HG03066 (cell line): ENCODE data around the gene HRH2.

Source experiments
- ATAC-seq: cut with Tn5 transposase; IDR thresholded peaks from one replicate; pipeline ENCODE4 v1.9.1; 2021; ENCODE audit warnings: low read depth; ENCODE audit not compliant: unreplicated experiment

The HRH2 gene

DNA sequence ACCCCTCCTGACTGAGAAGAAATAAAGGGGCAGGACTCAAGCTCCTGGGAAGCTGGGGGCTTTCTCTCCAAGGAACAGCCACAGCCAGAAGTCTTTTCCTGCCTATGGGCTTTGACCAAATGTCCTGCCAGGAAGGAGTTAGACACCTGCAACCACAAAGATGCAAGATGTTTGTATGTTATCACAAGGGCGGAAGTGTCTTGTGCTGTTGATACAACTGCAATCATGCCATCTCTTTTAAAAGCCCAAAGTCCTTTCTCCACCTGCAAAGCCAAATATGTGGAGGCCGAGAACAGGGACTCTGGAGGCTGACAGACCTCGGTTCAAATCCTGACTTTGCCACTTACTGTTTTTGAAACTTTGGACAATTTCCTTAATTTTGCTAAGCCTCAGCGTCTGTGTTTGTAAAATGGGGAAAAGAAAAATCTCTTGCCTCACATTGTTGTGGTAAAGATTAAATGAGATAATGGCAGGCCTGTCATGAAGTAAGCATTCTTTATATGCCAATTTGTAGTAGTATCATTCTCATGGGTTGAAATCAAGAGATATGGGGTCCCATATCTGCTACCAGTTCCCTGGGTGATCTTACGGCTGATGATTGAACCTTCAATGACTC is 17.0 kb downstream of the HRH2 start:
- no peak for ATAC-seq

DNA sequence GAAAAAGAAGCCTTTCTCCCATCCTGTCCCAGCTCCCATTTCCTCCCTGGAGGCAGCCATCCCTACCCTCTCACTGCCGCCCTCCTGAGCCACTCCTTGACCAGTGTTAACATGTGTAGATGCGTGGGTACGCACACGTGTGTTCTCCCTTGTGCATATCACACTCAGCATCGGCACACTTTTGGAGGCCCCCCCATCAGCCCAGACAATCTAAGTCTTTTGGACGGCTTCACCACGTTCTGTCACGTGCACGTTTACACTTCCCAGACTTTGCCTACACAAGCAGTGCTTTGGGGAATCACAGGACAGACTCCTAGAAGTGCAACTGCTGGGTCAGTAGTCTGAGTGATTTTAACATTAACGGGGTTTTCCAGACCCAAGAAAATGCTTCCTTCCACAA is 18.0 kb downstream of the HRH2 start:
- ATAC-seq, result no peak

DNA sequence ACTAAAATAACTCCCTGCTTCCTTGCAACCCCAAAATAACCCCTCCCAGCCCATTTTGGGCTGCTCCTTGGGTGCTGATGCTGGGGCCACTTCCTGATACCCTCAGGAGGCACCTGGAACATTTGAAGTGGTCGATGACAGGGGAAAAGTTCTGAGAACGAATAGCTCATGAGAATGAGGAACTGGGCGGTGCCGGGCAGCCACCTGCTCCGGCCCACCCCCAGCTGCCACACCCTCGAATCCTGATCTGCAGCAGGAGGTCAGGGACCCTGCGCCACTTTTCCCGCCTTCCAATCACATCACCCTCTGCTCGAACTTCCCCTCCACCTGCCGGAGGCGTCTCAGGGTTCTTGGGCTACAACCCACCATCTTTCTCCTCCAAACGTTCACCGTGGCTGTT is 19.7 kb downstream of the HRH2 start:
- ATAC-seq, result no peak

DNA sequence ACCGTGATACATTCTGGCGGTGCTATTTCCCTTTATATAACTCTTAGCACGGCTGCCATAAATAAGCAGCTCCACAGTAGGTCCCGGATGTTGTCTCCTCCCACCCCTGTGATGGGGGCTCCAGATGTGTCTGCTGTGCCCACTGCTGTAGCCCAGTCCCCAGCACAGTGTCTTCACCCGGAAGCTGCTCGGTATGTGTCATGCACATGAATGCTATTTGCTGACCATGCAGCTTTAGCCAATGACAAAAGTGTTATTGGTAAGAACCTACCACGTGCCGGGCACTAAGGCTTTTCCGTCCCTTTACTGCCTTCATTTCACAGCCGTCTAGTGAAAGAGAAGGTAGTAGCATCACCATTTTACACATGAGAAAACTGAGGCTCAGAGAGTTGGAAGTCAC is 20.2 kb downstream of the HRH2 start:
- ATAC-seq, result no peak

DNA sequence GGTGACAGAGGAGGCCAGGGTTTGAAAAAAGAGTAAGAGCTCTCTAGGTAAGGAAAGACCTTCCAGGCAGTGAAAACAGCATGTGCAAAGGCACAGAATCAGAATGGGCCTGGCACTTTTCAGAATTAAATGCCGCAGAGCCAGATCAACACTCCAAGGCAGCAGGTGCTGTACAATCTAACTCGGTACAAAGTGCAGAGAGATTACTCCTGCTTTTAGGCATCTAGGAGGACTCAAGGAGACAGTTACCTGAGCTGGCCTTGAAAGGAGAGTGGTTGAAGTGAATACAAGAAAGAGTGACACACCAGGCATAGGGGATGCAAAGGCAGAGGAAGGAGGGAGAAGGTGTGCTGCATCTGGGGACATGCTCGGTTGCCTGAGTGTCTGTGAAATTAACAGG is 21.5 kb downstream of the HRH2 start:
- ATAC-seq, result no peak

DNA sequence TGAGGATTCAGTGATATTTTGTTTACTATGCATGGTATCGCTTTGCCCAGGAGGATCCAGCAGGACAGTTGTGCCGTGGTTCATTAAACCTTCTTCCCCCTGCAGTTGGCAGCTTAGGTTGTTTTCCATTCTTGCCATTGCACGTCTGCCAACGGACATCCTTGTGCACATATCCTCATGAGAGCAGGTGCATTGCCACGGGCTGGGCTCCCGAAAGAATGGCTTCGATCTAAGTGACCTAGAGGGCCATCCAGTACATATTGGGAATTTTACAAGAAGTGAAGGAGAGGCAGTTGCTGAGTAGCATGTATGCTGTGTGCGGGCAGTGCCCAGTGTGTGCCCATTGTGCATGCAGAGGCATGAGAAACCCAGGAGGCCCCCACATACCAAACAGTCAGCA is 22.1 kb downstream of the HRH2 start:
- ATAC-seq, result no peak

DNA sequence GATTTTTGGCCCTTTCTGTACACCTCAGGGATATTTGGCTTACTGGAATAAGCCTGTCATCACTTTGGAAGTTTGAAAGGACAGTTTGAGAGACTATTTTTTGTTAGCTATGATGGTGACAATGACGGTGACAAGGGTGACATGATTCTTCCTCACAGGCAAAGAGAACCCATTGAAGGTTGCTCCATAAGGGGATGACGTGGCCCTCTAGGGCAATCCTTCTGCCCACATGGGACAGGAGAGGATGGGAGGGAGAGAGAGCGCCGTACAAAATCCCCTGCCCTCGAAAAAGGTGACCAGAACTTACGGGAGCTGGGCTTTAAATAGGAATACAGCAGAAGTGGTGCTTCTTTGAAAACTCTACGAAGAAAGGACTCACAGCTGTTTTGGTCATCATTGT is 22.6 kb downstream of the HRH2 start:
- no peak for ATAC-seq

DNA sequence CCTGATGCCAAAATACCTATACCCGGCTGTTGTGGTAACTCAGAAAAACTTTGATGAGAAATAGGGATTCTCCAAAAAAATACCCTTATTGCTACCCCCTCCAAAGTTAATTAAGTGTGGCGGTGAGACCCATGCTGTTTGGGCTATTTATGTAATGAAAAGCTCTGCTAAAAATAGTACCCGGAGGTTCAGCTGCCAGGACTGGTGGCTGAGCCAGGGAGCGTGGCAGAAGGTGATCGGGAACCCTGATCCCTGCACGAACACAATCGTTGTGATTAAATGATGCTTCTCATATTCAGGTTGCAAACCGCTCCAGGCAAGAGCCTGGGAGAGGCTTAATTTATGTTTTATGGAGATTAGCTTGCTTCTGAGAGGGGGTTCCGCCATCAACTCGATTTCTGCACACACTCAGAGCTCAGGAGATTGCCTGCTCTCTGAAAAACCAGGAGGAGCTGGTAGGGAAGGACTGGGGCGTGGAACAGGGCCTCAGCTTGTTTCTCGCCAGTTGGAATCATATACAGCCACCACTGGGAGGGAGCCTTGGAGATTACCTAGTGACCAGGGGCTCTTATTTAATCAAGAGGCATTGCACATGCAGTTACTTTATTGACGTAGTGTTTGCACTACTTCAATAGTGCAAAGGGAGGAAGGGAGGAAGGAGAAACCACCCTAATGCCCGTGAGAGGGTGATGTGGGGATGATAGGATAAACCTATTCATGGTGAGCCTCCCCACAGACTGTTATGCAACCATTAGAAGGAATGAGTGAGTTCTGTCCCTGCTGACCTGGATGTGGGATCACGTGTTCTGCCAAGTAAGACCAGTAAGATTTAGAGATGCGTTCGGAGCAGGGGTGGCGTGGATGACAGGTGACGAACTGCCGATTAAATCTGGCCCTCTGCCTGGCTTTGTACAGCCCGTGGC is 23.4 kb downstream of the HRH2 start:
- ATAC-seq, result no peak

DNA sequence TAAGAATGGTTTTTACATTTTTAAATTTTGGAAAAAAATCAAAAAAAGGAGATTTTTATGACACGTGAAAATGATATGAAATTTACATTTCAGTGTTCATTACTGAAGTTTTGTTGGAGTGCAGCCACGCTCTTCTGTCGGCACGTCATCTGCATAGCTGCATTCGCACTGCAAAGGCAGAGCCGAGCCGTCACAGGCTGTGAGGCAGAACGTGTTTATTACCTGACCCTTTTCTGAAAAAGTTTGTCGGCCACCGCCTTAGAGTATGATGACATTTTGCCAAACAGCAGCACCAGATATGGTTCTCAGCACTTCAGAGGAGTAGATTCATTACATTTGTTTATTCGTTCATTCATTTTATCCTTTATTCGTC is 24.1 kb downstream of the HRH2 start:
- ATAC-seq, result no peak

DNA sequence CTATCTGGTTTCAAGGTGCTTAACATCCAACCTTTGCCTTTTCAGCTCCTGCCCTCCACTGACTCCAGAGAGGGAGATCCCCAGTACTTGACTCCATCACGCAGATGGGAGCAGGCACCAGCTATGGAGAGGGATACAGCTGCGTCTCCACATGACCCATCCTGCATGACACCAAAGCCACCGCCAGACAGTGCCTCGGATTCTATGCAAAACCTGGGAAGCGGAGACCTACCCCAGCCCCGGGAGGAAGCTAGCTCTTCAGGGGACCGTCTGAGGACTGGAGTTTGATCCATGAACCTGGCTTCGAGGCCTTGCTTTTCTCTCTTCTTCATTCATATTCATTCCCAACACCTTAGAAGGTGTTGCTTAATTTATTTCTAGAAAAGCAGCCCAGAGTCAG is 24.8 kb downstream of the HRH2 start:
- ATAC-seq, result no peak

DNA sequence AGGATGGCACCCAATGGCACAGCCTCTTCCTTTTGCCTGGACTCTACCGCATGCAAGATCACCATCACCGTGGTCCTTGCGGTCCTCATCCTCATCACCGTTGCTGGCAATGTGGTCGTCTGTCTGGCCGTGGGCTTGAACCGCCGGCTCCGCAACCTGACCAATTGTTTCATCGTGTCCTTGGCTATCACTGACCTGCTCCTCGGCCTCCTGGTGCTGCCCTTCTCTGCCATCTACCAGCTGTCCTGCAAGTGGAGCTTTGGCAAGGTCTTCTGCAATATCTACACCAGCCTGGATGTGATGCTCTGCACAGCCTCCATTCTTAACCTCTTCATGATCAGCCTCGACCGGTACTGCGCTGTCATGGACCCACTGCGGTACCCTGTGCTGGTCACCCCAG is 25.4 kb downstream of the HRH2 start:
- no peak for ATAC-seq

DNA sequence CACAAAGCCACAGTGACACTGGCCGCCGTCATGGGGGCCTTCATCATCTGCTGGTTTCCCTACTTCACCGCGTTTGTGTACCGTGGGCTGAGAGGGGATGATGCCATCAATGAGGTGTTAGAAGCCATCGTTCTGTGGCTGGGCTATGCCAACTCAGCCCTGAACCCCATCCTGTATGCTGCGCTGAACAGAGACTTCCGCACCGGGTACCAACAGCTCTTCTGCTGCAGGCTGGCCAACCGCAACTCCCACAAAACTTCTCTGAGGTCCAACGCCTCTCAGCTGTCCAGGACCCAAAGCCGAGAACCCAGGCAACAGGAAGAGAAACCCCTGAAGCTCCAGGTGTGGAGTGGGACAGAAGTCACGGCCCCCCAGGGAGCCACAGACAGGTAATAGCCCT is 26.1 kb downstream of the HRH2 start:
- ATAC-seq, result no peak

DNA sequence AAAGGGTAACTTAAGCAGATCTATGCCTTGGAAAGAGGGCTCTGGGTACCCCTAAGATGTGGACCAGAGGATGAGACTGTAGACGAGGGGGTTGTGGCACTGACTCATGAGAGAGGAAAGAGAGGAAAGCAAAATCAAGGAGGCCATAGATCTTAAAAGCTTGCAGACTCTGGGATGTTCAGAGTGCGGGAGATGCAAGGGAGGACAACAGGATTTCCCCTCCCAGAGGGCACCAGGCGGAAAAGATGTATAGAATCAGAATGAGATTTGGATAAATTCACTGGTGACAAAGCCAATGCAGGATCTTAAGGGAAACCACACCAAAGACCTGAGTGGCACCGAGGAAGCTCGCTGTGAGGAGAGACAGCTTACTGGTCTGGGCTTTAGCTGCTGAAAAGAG is 27.1 kb downstream of the HRH2 start:
- ATAC-seq, result no peak

DNA sequence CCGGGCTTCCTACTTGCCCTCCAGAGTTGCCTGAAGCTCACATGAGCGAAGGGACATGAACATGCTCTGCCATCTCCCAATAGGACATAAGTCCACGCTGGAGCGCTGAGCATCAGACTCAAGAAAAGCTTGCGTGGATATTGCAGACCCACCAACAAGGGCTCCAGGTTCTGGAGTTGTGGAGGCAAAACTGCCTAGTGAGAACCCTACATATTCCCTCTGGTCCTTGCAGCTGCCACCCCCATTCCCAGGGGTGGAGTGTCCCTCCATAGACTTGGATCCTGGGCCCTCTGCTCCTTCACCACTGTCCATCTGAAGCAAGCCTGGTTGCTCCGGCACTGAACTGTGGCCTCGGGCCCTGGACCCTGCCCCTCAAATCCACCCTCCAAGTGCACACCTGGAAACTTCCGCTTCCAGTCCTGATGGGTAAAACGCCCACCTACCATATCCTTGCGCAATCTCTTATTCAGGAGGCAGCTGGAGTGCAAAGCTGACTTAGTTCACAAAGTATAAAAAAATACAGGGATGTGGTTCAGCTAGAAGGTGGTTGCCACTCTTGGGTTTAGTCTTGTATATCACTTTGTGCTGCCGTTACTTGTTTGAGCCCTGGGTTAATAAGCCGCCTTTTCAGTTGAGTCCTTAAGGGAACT is 28.0 kb downstream of the HRH2 start:
- ATAC-seq, result no peak

DNA sequence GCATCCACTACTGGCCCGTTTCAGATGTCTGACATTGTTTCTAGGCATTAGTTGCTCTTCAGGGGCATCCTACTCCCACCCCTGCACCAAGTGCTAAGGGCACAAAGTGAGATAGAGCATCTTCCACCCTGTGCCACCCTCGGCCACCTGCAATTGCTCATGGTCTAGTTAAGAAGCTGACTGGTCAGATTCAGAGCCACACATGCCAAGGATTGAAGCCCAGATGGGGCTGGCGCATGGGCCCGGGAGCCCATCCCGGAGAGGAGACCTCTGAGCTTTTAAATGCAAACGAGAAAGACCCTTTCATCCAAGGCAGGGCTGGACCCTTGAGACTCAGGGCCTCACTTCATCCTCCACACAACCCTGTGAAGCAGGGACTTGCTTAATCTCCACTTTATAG is 28.5 kb downstream of the HRH2 start:
- ATAC-seq, result no peak

DNA sequence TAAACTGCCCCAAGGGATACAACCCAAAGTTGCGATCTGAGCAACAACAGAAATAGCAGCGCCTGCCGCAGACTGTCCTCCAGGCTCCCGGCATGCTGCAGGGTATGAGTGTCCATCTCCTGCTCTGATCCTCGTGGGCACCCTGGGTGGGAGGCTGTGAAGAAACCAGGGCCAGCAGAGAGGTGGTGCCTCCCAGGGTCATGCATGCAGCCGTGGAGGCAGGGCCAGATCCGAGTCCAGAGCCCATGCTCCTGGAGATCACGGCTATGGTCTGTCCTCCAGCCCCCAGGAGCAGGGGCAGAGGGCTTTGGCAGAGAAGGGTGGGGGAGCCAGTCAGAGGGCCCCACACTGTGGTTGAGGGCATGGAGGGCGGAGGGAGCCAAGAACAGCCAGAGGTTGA is 29.0 kb downstream of the HRH2 start:
- ATAC-seq, result no peak

DNA sequence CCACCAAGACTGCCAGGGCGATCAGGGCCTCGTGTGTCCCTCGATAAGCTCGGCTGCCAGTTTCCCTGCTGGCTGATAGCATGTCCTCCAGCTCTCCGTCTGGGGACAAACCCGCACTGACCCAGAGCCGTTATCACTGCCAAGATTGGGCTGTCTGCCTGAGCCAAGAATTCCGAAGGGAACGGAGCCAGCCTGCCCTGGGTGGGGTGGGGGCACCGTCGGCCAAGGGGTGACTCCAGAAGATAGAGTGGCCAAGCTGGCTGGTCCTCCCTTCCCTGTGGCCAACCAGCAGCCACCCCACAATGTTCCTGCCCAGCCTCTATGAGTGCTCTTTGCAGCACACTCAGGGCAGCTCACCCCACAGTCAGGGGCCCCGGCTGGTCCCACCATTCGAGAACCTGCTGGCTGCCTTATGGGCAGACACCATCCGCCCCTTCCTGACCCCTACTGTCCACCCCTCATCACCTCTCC is 29.4 kb downstream of the HRH2 start:
- ATAC-seq, result no peak

DNA sequence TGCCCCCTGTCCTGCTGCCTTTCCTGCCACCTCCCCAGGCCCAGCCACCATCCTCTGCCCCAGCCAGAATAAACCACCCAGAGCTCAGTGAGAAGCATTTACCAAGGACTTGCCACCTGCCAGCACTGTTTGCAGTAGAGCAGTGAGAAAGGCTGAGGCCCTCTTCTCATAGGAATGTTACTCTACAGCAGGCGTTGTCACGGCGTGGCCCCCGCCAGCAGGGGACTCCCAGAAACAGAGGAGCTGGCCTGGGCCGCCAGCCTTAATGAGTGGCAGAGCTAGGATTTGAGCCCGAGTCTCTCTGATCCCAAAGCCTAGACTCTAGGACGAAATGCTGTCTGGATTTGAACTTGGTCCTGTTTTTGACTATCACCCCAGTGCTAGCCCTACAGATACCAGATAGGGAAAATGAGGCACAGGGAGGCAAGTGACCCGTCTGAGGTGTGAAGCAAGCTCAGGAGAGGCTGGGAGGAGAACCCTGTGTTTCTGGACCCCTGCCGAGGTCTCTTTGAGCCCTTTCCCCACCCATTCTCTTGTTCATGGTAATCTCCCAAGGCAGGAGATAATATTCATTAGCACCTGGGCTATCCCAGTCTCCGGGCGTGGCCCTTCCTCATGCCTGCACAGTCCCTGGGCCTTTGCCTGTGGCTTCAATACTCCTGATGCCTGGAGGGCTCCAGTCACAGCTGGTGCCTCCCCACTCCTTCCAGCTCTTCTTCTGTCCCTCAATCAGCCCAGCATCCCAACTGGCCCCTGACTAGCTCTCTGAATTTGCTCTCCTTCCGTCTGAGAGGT is 30.7 kb downstream of the HRH2 start:
- ATAC-seq, result no peak

DNA sequence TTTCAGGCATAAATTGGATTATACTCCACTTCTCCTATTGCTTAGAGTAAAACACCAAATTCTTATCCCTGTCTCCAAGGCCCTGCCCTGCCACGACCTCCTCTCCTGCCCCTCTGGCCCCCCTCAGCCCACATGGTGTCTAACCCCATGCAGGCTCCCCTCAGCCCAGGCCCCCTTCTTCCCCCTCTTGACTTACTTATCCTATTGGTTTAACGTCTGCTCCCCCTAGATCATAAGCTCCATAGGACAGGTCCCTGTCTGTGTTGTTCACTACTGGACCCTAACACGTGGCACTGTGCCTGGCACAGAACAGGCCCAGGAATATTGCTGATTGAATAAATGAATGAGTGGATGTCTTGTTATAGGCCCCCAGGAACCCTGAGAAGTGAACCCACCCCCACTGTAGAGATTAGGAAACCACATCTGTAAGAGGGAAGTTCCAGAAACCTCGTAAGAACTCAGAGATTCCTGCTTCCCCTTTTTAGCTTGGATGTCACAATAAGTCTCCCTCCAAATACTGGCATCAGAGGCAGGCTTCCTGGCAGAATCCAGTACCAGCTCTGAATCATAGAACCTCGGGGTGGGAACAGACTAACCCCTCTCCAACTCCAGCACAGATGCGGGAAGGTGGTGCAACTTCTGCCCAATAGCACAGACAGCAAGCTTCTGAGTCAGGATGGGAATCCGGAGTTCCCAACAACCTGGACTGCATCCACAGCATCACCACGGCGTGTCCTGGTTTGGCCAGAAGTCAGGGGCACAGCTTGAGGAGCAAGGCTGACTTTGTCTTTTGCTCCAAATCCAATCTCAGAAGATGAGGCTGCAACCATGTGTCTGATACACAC is 31.5 kb downstream of the HRH2 start:
- no peak for ATAC-seq

DNA sequence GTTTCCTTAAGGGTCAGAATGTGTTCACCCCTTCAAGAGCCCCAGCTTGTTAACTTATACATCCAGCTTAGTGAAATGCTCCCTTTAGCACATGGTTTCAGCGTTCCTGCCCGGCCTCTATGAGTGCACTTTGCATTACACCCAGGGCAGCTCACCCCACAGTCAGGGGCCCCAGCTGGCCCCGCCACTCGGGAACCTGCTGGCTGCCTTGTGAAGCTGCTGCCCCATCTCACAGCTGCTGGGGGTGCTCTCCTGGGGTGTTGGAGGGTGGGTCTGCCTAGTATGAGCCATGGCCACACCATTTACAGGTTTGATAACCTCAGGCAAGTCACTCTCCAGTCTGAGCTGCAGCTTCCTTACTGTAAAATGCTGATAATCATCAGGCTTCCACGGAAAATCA is 32.2 kb downstream of the HRH2 start:
- ATAC-seq, result no peak
